Measurements from ENCODE around the gene ERG.

DNA sequence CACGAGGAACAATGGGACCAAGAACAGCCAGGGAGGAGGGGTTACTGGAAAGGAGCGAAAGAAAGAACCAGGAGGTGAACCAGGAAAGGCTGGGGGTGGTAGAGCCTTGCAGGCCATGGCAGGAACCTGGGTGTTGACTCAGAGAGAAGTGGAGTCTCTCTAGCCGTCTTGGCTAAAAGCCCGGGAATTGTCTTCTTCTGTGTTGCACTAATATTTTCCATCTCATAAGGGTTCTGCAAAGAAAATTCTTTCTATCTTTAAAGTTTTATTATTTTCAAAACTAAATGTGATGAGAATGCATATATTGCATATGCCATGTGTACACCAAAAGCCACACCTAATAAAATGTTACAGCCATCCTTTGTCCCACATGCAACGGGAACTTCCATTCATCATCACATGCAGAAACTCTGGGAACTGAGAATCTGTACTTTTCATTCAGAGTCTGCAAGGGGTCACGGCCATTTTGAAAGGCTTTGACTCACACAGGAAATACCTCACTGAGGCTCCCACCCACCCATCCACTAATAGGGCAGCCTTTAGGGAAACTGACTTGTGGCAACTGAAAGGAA, 38.0 kb downstream of the ERG start:
- TF ChIP-seq TAF1 (IDR thresholded peaks at IDR 0.05; ENCODE audit: low read depth), result no peak
- TF ChIP-seq, protein P1, sequence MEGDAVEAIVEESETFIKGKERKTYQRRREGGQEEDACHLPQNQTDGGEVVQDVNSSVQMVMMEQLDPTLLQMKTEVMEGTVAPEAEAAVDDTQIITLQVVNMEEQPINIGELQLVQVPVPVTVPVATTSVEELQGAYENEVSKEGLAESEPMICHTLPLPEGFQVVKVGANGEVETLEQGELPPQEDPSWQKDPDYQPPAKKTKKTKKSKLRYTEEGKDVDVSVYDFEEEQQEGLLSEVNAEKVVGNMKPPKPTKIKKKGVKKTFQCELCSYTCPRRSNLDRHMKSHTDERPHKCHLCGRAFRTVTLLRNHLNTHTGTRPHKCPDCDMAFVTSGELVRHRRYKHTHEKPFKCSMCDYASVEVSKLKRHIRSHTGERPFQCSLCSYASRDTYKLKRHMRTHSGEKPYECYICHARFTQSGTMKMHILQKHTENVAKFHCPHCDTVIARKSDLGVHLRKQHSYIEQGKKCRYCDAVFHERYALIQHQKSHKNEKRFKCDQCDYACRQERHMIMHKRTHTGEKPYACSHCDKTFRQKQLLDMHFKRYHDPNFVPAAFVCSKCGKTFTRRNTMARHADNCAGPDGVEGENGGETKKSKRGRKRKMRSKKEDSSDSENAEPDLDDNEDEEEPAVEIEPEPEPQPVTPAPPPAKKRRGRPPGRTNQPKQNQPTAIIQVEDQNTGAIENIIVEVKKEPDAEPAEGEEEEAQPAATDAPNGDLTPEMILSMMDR (IDR thresholded peaks at IDR 0.05; ENCODE audit: poor library complexity, severe bottlenecking), result no peak
- TF ChIP-seq RAD21 (conservative IDR thresholded peaks at IDR 0.05), result no peak
- TF ChIP-seq POLR2AphosphoS5 (IDR thresholded peaks at IDR 0.05), result no peak
- TF ChIP-seq, protein P2, sequence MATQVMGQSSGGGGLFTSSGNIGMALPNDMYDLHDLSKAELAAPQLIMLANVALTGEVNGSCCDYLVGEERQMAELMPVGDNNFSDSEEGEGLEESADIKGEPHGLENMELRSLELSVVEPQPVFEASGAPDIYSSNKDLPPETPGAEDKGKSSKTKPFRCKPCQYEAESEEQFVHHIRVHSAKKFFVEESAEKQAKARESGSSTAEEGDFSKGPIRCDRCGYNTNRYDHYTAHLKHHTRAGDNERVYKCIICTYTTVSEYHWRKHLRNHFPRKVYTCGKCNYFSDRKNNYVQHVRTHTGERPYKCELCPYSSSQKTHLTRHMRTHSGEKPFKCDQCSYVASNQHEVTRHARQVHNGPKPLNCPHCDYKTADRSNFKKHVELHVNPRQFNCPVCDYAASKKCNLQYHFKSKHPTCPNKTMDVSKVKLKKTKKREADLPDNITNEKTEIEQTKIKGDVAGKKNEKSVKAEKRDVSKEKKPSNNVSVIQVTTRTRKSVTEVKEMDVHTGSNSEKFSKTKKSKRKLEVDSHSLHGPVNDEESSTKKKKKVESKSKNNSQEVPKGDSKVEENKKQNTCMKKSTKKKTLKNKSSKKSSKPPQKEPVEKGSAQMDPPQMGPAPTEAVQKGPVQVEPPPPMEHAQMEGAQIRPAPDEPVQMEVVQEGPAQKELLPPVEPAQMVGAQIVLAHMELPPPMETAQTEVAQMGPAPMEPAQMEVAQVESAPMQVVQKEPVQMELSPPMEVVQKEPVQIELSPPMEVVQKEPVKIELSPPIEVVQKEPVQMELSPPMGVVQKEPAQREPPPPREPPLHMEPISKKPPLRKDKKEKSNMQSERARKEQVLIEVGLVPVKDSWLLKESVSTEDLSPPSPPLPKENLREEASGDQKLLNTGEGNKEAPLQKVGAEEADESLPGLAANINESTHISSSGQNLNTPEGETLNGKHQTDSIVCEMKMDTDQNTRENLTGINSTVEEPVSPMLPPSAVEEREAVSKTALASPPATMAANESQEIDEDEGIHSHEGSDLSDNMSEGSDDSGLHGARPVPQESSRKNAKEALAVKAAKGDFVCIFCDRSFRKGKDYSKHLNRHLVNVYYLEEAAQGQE (IDR thresholded peaks at IDR 0.05; ENCODE audit: borderline replicate concordance), result no peak
